A549 (cell line): Measurements from ENCODE around the gene RIT1.

Experiments used
- BHLHE40 ChIP-seq: IDR thresholded peaks from 2 replicates; pipeline ENCODE4 v1.6.1; 2012; ENCODE audit warnings: low read depth, low read length, inconsistent platforms
- CBX8 ChIP-seq: fragments of 200-600 bp; sonication (generic); IDR thresholded peaks from 2 replicates; pipeline ENCODE4 v1.6.1; 2016
- CTCF ChIP-seq: fragments of >200 bp; sonication (Bioruptor Twin); formaldehyde crosslinking; IDR thresholded peaks from 3 replicates; pipeline ENCODE4 v1.5.1; 2016
- EP300 ChIP-seq, 2 experiments: fragments of >200 bp; sonication (Bioruptor Twin); formaldehyde crosslinking; IDR thresholded peaks; 2 replicates in 1 of 2; 3 replicates in 1 of 2; pipeline ENCODE4 v1.6.1; 2016 to 2017
- ESRRA ChIP-seq: fragments of 150-350 bp; IDR thresholded peaks from 2 replicates; pipeline ENCODE4 v1.6.1; 2014; ENCODE audit warnings: mild to moderate bottlenecking, low read length, borderline replicate concordance
- NFE2L2 ChIP-seq: fragments of 150-350 bp; conservative IDR thresholded peaks from 2 replicates; pipeline ENCODE4 v1.6.1; 2014; ENCODE audit warnings: low read length
- PBX3 ChIP-seq: IDR thresholded peaks from 2 replicates; pipeline ENCODE4 v1.6.1; 2012
- POLR2A ChIP-seq: IDR thresholded peaks from 2 replicates; pipeline ENCODE4 v1.6.1; 2012; ENCODE audit warnings: mild to moderate bottlenecking, low read length
- RNF2 ChIP-seq: fragments of 200-600 bp; sonication (generic); IDR thresholded peaks from 2 replicates; pipeline ENCODE4 v1.6.1; 2016; ENCODE audit warnings: low read depth, mild to moderate bottlenecking, antibody characterized with exemption, moderate library complexity, borderline replicate concordance
- TF ChIP-seq, protein P1 (sequence below): fragments of 150-350 bp; IDR thresholded peaks from 2 replicates; pipeline ENCODE4 v1.6.1; 2014; ENCODE audit warnings: low read depth, mild to moderate bottlenecking, low read length

DNA sequence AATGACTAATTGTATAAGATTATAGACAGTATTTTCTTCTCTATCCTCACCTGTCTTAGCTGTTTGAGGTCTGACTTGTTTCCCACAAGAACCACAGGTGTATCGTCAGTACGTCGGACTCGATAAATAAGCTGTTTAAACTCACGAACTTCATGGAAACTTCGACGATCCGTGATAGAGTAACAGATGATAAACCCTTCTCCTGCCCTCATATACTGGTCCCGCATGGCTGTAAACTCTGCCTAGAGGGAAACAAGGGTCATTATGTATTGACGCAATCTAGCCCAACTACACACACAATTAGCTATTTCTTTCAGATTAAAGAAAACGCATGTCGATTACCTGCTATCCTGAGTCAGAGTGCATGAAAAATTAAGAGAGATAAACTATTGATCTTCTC lies 6.9 kb downstream of the RIT1 start:
- TF ChIP-seq POLR2A (no peak), CBX8 (no peak), EP300 (IDR thresholded peaks at IDR 0.05) (no peak), PBX3 (no peak), BHLHE40 (no peak), CTCF (no peak), NFE2L2 (no peak), RNF2 (no peak), ESRRA (no peak)
- TF ChIP-seq, protein P1, sequence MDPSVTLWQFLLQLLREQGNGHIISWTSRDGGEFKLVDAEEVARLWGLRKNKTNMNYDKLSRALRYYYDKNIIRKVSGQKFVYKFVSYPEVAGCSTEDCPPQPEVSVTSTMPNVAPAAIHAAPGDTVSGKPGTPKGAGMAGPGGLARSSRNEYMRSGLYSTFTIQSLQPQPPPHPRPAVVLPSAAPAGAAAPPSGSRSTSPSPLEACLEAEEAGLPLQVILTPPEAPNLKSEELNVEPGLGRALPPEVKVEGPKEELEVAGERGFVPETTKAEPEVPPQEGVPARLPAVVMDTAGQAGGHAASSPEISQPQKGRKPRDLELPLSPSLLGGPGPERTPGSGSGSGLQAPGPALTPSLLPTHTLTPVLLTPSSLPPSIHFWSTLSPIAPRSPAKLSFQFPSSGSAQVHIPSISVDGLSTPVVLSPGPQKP: no peak
